B cell (primary cell): ENCODE results near the gene ALDH1B1. TPM values are rescaled to one million over a fixed set of nuclear protein-coding genes. Genes with fewer than 3 reads are reported as not detected.

Experiments used
- ATAC-seq: fragments of 200-7000 bp; cut with Tn5 transposase; one replicate; pipeline ENCODE4 v1.10.0; 2021; ENCODE audit warnings: low read depth, mild to moderate bottlenecking, moderate number of reproducible peaks, moderate library complexity
- CTCF ChIA-PET: fragments of 350-600 bp; sonication (Branson Sonifier 250); formaldehyde crosslinking; loops from one replicate; lab custom pipeline; 2021; ENCODE audit warnings: antibody characterized with exemption, inconsistent platforms; lab: Charles Lee
- POLR2A ChIA-PET: fragments of 350-600 bp; sonication (Branson Sonifier 250); formaldehyde crosslinking; loops from one replicate; lab custom pipeline; 2021; ENCODE audit warnings: antibody characterized with exemption; lab: Charles Lee
- DNase-seq: peaks from one replicate; pipeline ENCODE4 v3.0.0; 2013
- H2AFZ ChIP-seq: 2 replicates; pipeline ENCODE4 v1.6.1; 2012; ENCODE audit warnings: mild to moderate bottlenecking, low read depth, low read length; ENCODE audit not compliant: insufficient read depth, poor library complexity, severe bottlenecking
- H3K27ac ChIP-seq, 2 donors: 1 replicate in 1 of 2; 2 replicates in 1 of 2; pipeline ENCODE4 v1.5.1; 2012 to 2013; ENCODE audit warnings: low read length in 2 of 2, mild to moderate bottlenecking in 2 of 2, moderate library complexity in 1 of 2
- H3K27me3 ChIP-seq, 4 experiments: fragments of 200-600 bp in 1 of 4; sonication (generic) in 1 of 4; replicated peaks in 1 of 4; 1 replicate in 2 of 4; 2 replicates in 2 of 4; pipeline versions ENCODE4 v1.6.1 to v1.7.0; 2013 to 2016; ENCODE audit warnings: low read length in 3 of 4, mild to moderate bottlenecking in 2 of 4, mixed read lengths in 1 of 4, moderate library complexity in 1 of 4; ENCODE audit not compliant: insufficient read depth in 4 of 4, control insufficient read depth in 3 of 4; ENCODE audit errors: control extremely low read depth in 1 of 4
- H3K36me3 ChIP-seq, 2 experiments: replicated peaks in 1 of 2; 1 replicate in 1 of 2; 2 replicates in 1 of 2; pipeline versions ENCODE4 v1.6.1 to v1.7.1; 2013; ENCODE audit warnings: low read length in 1 of 2; ENCODE audit not compliant: insufficient read depth in 2 of 2, control insufficient read depth in 1 of 2; ENCODE audit errors: control extremely low read depth in 1 of 2, extremely low read depth in 1 of 2
- H3K4me1 ChIP-seq, 2 donors: fragments of 200-600 bp in 1 of 2; sonication (generic) in 1 of 2; 1 replicate in 1 of 2; 2 replicates in 1 of 2; pipeline versions ENCODE4 v1.5.1 to v1.6.1; 2013 to 2017; ENCODE audit warnings: low read length in 2 of 2; ENCODE audit not compliant: control insufficient read depth in 2 of 2, insufficient read depth in 2 of 2
- H3K4me2 ChIP-seq: replicated peaks from 2 replicates; pipeline ENCODE3; 2012; ENCODE audit warnings: mild to moderate bottlenecking, low read depth, low read length; ENCODE audit not compliant: poor library complexity, severe bottlenecking
- H3K4me3 ChIP-seq, 5 experiments: fragments of 200-600 bp in 1 of 5; sonication (generic) in 1 of 5; 1 replicate in 3 of 5; 2 replicates in 2 of 5; pipeline versions ENCODE4 v1.5.1 to v1.7.0; 2011 to 2016; ENCODE audit warnings: low read length in 4 of 5, mild to moderate bottlenecking in 4 of 5, low read depth in 2 of 5, control low read depth in 1 of 5, moderate library complexity in 1 of 5; ENCODE audit not compliant: insufficient read depth in 1 of 5; ENCODE audit errors: control extremely low read depth in 1 of 5, extremely low read depth in 1 of 5
- H3K79me2 ChIP-seq: fragments of 200-600 bp; sonication (generic); one replicate; pipeline ENCODE4 v1.6.0; 2016; ENCODE audit warnings: low read length; ENCODE audit not compliant: control insufficient read depth, insufficient read depth
- H3K9ac ChIP-seq: fragments of 200-600 bp; sonication (generic); 2 replicates; pipeline ENCODE4 v1.6.1; 2017; ENCODE audit warnings: mild to moderate bottlenecking, low read length, moderate library complexity
- H3K9me3 ChIP-seq, 3 donors: one replicate each; pipeline versions ENCODE4 v1.6.1 to v1.7.1; 2013; ENCODE audit warnings: low read length in 2 of 3; ENCODE audit not compliant: control insufficient read depth in 2 of 3, insufficient read depth in 1 of 3; ENCODE audit errors: control extremely low read depth in 1 of 3
- H4K20me1 ChIP-seq: 2 replicates; pipeline ENCODE4 v1.6.0; 2012; ENCODE audit warnings: mild to moderate bottlenecking, low read length; ENCODE audit not compliant: insufficient read depth, control insufficient read depth, poor library complexity, severe bottlenecking
- H3K27ac Mint-ChIP-seq: one replicate; pipeline ENCODE4 v1.8.0; 2021; ENCODE audit warnings: mixed read lengths
- H3K27me3 Mint-ChIP-seq: one replicate; pipeline ENCODE4 v1.8.0; 2021; ENCODE audit warnings: mixed read lengths
- H3K4me1 Mint-ChIP-seq: one replicate; pipeline ENCODE4 v1.8.0; 2021; ENCODE audit warnings: mixed read lengths
- H3K4me3 Mint-ChIP-seq: one replicate; pipeline ENCODE4 v1.8.0; 2021; ENCODE audit warnings: mixed read lengths
- H3K9me3 Mint-ChIP-seq: one replicate; pipeline ENCODE4 v1.8.0; 2022; ENCODE audit warnings: mixed read lengths; ENCODE audit not compliant: insufficient read depth
- CTCF ChIP-seq: fragments of 200-600 bp; IDR thresholded peaks from one replicate; pipeline ENCODE4 v1.8.0; 2022; ENCODE audit warnings: antibody characterized with exemption, mild to moderate bottlenecking
- EZH2 ChIP-seq: IDR thresholded peaks from 2 replicates; pipeline ENCODE4 v1.6.1; 2012; ENCODE audit warnings: borderline replicate concordance, low read depth, mild to moderate bottlenecking, moderate library complexity, low read length; ENCODE audit not compliant: insufficient read depth, poor library complexity, severe bottlenecking
- WGBS: methylation state at CpG from one replicate; pipeline ENCODE4 v1.1.5; 2013; ENCODE audit warnings: missing lambda C conversion rate; ENCODE audit not compliant: insufficient coverage; 5-methylcytosine and 5-hydroxymethylcytosine counted together
- intact Hi-C: fragments of 100-400 bp; cut with micrococcal nuclease; formaldehyde crosslinking; loops from one replicate; pipeline ENCODE4 v1.10.0; 2022
- polyA plus RNA-seq: library from polyadenylated mRNA; depleted of rRNA; stranded (reverse); fragments of >200 nt; gene quantifications from 2 replicates; pipeline ENCODE4 v1.2.3, GENCODE V29; 2012
- total RNA-seq, 2 donors: library from RNA; stranded (reverse); fragments of 120-200 nt in 1 of 2; gene quantifications; 1 replicate in 1 of 2; 2 replicates in 1 of 2; pipeline versions ENCODE4 v1.2.3 to v1.2.4, GENCODE V29; 2013 to 2022

The ALDH1B1 gene
- total and polyA plus RNA-seq, 2 donors (not counting 1 experiment from before 2014, with no cell fraction given), result 0.81 to 4.8 TPM

GRCh38 chr9:38370176-38370575 lies 22.3 kb upstream of the ALDH1B1 start:
- Histone ChIP-seq H2AFZ (no peak overlapping the region), H3K4me1 (no peaks in the 10 kb centered on the region), H3K36me3 (no peaks in the 10 kb centered on the region), H3K27ac (no peak overlapping the region), H3K4me3 (no peak overlapping the region), H3K27me3 (peaks cover 0 to 9% (median 4%) of the 10 kb centered on the region in 4 experiments), H3K9ac (no peak overlapping the region), H3K79me2 (no peaks in the 10 kb centered on the region), H4K20me1 (no peaks in the 10 kb centered on the region), H3K9me3 (no peaks in the 10 kb centered on the region), H3K4me2 (no peak overlapping the region)
- 80% methylated on average over 1 of the region's 4 CpGs for WGBS
- intact Hi-C loops, result no loop called here
- Mint-ChIP-seq H3K9me3 (no peaks in the 10 kb centered on the region), H3K4me3 (no peak overlapping the region), H3K4me1 (no peaks in the 10 kb centered on the region), H3K27ac (no peak overlapping the region), H3K27me3 (peaks cover 12% of the 10 kb centered on the region)
- ChIA-PET POLR2A (no interaction called here), CTCF (no interaction called here)
- DNase-seq (no peak), ATAC-seq (no peak)
- TF ChIP-seq EZH2, result no peak
- TF ChIP-seq CTCF, result no peak

- H3K27me3 ChIP-seq, result peaks cover 0 to 8% (median 2%) of the 10 kb centered on the region in 4 experiments
- Mint-ChIP-seq H3K4me3 (no peak overlapping the region), H3K27ac (no peak overlapping the region), H3K27me3 (peaks cover 12% of the 10 kb centered on the region), H3K4me1 (no peaks in the 10 kb centered on the region), H3K9me3 (no peaks in the 10 kb centered on the region)
- no peaks in the 10 kb centered on the region for H3K9me3 ChIP-seq
- H3K36me3 ChIP-seq, result no peaks in the 10 kb centered on the region
- intact Hi-C loops, result loop anchor here (1.0 kb wide), 1 partner anchor 62 kb away; no protein-coding TSS in a partner anchor
- TF ChIP-seq EZH2, result no peak
- TF ChIP-seq CTCF, result no peak
- H2AFZ ChIP-seq, result no peak overlapping the region
- peak; percentile 28 for ATAC-seq
- no peaks in the 10 kb centered on the region for H4K20me1 ChIP-seq
- H3K27ac ChIP-seq, result no peak overlapping the region
- ChIA-PET POLR2A (no interaction called here), CTCF (no interaction called here)
- no peak overlapping the region for H3K9ac ChIP-seq
- H3K79me2 ChIP-seq, result no peaks in the 10 kb centered on the region
- DNase-seq, result peak; percentile 13
- no peak overlapping the region for H3K4me3 ChIP-seq
- H3K4me1 ChIP-seq, result no peaks in the 10 kb centered on the region
- WGBS, result 67% methylated on average over 1 of the region's 2 CpGs
- no peak overlapping the region for H3K4me2 ChIP-seq
These were observed 21.0 kb upstream of the ALDH1B1 start for GRCh38 chr9:38371495-38371894.
